ENCODE measurements around the gene SLC51A. TPM values are rescaled to one million over a fixed set of nuclear protein-coding genes. Genes with fewer than 3 reads are reported as not detected.

Gene SLC51A
- total and polyA plus RNA-seq, 9 of the 15 experiments (the other 6 are each of a cell fraction or from before 2014, with no cell fraction given), result 0.35 to 0.38 TPM; not detected in 7

DNA sequence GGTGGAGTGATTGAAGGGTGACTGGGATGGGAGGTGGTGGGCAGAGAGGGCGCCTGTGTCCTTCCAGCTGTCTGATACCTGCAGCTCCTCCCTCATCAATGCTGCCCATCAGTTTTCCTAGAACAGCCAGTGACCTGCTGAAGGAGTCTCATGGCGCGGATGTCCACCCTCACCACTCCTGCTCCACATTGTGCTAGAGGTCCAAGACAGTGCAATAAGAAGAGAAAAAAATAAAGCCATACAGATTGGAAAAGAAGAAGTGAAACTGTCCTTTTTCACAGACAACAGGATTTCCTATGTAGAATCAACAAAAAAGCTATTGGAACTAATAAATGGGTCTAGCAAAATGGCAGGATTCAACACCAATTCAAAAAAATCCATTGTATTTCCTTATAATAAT lies 12.5 kb upstream of the SLC51A start:
- H3K27ac ChIP-seq (ENCODE audit: extremely low read depth, low read depth, low read length), result no peak overlapping the region
- CTCF ChIA-PET (ENCODE audit: low intra/inter-chr PET ratio), result no interaction called here

More for the DNA sequence above, 12.5 kb upstream of the SLC51A start:
- no peak for FAIRE-seq
- ATAC-seq, result no peak
- WGBS (ENCODE audit: insufficient coverage, low coverage, missing lambda C conversion rate), result 65% methylated on average over 3 of the region's 3 CpGs
- no TSS peak for BruUV-seq (replicated peaks)
- no peak for DNase-seq (ENCODE audit: extremely low read depth in 1 of 4, low spot score in 3 of 4)
- Histone ChIP-seq H3K4me3 (no peak overlapping the region), H3K9me3 (replicated peaks; ENCODE audit: control insufficient read depth, insufficient read depth, low read depth, low read length) (no peaks in the 10 kb centered on the region), H4K20me1 (replicated peaks; ENCODE audit: control insufficient read depth, insufficient read depth, low read length) (no peaks in the 10 kb centered on the region), H3K27me3 (ENCODE audit: control insufficient read depth in 2 of 2, insufficient read depth in 2 of 2, low read length in 2 of 2) (no peaks in the 10 kb centered on the region), H3K9ac (ENCODE audit: insufficient read depth in 1 of 2, low read depth in 2 of 2, low read length in 2 of 2) (peak overlapping the region in 1 of 2 experiments; percentile 76; a peak in 2 of 4 replicates), H2AFZ (ENCODE audit: low read depth, low read length) (no peak overlapping the region), H3K79me2 (ENCODE audit: control insufficient read depth, insufficient read depth, low read length) (no peaks in the 10 kb centered on the region), H3K9me1 (ENCODE audit: control insufficient read depth, insufficient read depth, low read length) (no peaks in the 10 kb centered on the region), H3K4me2 (ENCODE audit: insufficient read depth, low read length) (no peak overlapping the region), H3K36me3 (ENCODE audit: control insufficient read depth, insufficient read depth, low read length) (no peaks in the 10 kb centered on the region), H3K4me1 (replicated peaks in 1 of 2; ENCODE audit: control insufficient read depth in 2 of 2, insufficient read depth in 2 of 2, low read length in 2 of 2) (peaks cover 13 to 31% of the 10 kb centered on the region in 2 experiments; a peak in 4 of 5 replicates)
- POLR2A ChIA-PET, result interaction anchor here (1.2 kb wide), 1 partner anchor 139 kb away, joined by 3 read pairs; no protein-coding TSS in a partner anchor
- TF ChIP-seq RFX5 (IDR thresholded peaks at IDR 0.05; ENCODE audit: low read depth, low read length) (no peak), ZC3H4 (CRISPR knock-in tag; IDR thresholded peaks at IDR 0.05; ENCODE audit: borderline replicate concordance) (no peak), MIER1 (IDR thresholded peaks at IDR 0.05; ENCODE audit: low read depth) (no peak), FOXP1 (CRISPR knock-in tag; IDR thresholded peaks at IDR 0.05) (no peak), ZNF121 (CRISPR knock-in tag; conservative IDR thresholded peaks at IDR 0.05) (no peak), HLTF (IDR thresholded peaks at IDR 0.05) (no peak), ZNF165 (CRISPR knock-in tag; IDR thresholded peaks at IDR 0.05; ENCODE audit: borderline replicate concordance) (no peak), E2F6 (IDR thresholded peaks at IDR 0.05; ENCODE audit: borderline replicate concordance in 1 of 2, extremely low read depth in 1 of 2, insufficient read depth in 1 of 2, insufficient read length in 1 of 2, low read depth in 1 of 2, low read length in 1 of 2, poor library complexity in 1 of 2, severe bottlenecking in 1 of 2) (no peak)
- TF ChIP-seq, protein P1, sequence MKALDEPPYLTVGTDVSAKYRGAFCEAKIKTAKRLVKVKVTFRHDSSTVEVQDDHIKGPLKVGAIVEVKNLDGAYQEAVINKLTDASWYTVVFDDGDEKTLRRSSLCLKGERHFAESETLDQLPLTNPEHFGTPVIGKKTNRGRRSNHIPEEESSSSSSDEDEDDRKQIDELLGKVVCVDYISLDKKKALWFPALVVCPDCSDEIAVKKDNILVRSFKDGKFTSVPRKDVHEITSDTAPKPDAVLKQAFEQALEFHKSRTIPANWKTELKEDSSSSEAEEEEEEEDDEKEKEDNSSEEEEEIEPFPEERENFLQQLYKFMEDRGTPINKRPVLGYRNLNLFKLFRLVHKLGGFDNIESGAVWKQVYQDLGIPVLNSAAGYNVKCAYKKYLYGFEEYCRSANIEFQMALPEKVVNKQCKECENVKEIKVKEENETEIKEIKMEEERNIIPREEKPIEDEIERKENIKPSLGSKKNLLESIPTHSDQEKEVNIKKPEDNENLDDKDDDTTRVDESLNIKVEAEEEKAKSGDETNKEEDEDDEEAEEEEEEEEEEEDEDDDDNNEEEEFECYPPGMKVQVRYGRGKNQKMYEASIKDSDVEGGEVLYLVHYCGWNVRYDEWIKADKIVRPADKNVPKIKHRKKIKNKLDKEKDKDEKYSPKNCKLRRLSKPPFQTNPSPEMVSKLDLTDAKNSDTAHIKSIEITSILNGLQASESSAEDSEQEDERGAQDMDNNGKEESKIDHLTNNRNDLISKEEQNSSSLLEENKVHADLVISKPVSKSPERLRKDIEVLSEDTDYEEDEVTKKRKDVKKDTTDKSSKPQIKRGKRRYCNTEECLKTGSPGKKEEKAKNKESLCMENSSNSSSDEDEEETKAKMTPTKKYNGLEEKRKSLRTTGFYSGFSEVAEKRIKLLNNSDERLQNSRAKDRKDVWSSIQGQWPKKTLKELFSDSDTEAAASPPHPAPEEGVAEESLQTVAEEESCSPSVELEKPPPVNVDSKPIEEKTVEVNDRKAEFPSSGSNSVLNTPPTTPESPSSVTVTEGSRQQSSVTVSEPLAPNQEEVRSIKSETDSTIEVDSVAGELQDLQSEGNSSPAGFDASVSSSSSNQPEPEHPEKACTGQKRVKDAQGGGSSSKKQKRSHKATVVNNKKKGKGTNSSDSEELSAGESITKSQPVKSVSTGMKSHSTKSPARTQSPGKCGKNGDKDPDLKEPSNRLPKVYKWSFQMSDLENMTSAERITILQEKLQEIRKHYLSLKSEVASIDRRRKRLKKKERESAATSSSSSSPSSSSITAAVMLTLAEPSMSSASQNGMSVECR (CRISPR knock-in tag; IDR thresholded peaks at IDR 0.05), result no peak
- in situ Hi-C loops (cut with MboI) (loop anchor here (5.0 to 25.0 kb wide), 2 partner anchors 182 to 492 kb away; partner anchors contain the start of gene MUC20), intact Hi-C loops (cut with micrococcal nuclease) (loop anchor here (2.0 kb wide), 1 partner anchor 315 kb away; no protein-coding TSS in a partner anchor)

Measured in K562 (cell line).